ENCODE data around the gene SNED1.

SNED1 gene

GRCh38 chr2:241014764-241015163, 16.3 kb downstream of the SNED1 start:
- H3K36me3 ChIP-seq (ENCODE audit: control insufficient read depth, insufficient read depth, low read length), result no peaks in the 10 kb centered on the region
- H3K27me3 ChIP-seq (replicated peaks; ENCODE audit: control insufficient read depth, insufficient read depth, low read length), result no peaks in the 10 kb centered on the region; the same call in 1 of the 2 replicates
- TF ChIP-seq CTCF (IDR thresholded peaks at IDR 0.05; ENCODE audit: insufficient read depth, low read length, poor library complexity, severe bottlenecking), result no peak
- no peak for DNase-seq (ENCODE audit: extremely low read depth, insufficient read length)
- H3K4me3 ChIP-seq (replicated peaks; ENCODE audit: low read depth, low read length), result no peak overlapping the region

- Histone ChIP-seq H3K36me3 (ENCODE audit: control insufficient read depth, insufficient read depth, low read length) (no peaks in the 10 kb centered on the region), H3K27me3 (replicated peaks; ENCODE audit: control insufficient read depth, insufficient read depth, low read length) (no peaks in the 10 kb centered on the region; the same call in 1 of the 2 replicates), H3K4me3 (replicated peaks; ENCODE audit: low read depth, low read length) (no peak overlapping the region)
- no peak for DNase-seq (ENCODE audit: extremely low read depth, insufficient read length)
- TF ChIP-seq CTCF (IDR thresholded peaks at IDR 0.05; ENCODE audit: insufficient read depth, low read length, poor library complexity, severe bottlenecking), result no peak
These were observed 17.0 kb downstream of the SNED1 start for GRCh38 chr2:241015439-241015838.

GRCh38 chr2:241017228-241017940, 19.0 kb downstream of the SNED1 start:
- Histone ChIP-seq H3K36me3 (ENCODE audit: control insufficient read depth, insufficient read depth, low read length) (no peaks in the 10 kb centered on the region), H3K4me3 (replicated peaks; ENCODE audit: low read depth, low read length) (no peak overlapping the region), H3K27me3 (replicated peaks; ENCODE audit: control insufficient read depth, insufficient read depth, low read length) (no peaks in the 10 kb centered on the region; the same call in 1 of the 2 replicates)
- no peak for DNase-seq (ENCODE audit: extremely low read depth, insufficient read length)
- no peak for TF ChIP-seq CTCF (IDR thresholded peaks at IDR 0.05; ENCODE audit: insufficient read depth, low read length, poor library complexity, severe bottlenecking)

GRCh38 chr2:241018051-241018891, 19.9 kb downstream of the SNED1 start:
- no peak for DNase-seq (ENCODE audit: extremely low read depth, insufficient read length)
- Histone ChIP-seq H3K27me3 (replicated peaks; ENCODE audit: control insufficient read depth, insufficient read depth, low read length) (no peaks in the 10 kb centered on the region; the same call in 1 of the 2 replicates), H3K36me3 (ENCODE audit: control insufficient read depth, insufficient read depth, low read length) (no peaks in the 10 kb centered on the region), H3K4me3 (replicated peaks; ENCODE audit: low read depth, low read length) (no peak overlapping the region)
- no peak for TF ChIP-seq CTCF (IDR thresholded peaks at IDR 0.05; ENCODE audit: insufficient read depth, low read length, poor library complexity, severe bottlenecking)

- DNase-seq (ENCODE audit: extremely low read depth, insufficient read length), result no peak
- Histone ChIP-seq H3K27me3 (replicated peaks; ENCODE audit: control insufficient read depth, insufficient read depth, low read length) (no peaks in the 10 kb centered on the region; the same call in 1 of the 2 replicates), H3K4me3 (replicated peaks; ENCODE audit: low read depth, low read length) (no peak overlapping the region), H3K36me3 (ENCODE audit: control insufficient read depth, insufficient read depth, low read length) (no peaks in the 10 kb centered on the region)
- no peak for TF ChIP-seq CTCF (IDR thresholded peaks at IDR 0.05; ENCODE audit: insufficient read depth, low read length, poor library complexity, severe bottlenecking)
These were observed 21.2 kb downstream of the SNED1 start for GRCh38 chr2:241019441-241020139.

Data from GM06990 (cell line).